Lower lobe of right lung (tissue), 2 donors: ENCODE results near the gene OR8G5. TPM values are rescaled to one million over a fixed set of nuclear protein-coding genes. Genes with fewer than 3 reads are reported as not detected.
A peak's percentile ranks its signal among the peaks of the same experiment; 100 is the strongest.
"Not testable (repeated sequence)": the region's sequence is repeated elsewhere in the genome, so short reads cannot be mapped to it uniquely, and the experiment has no call there.

Source experiments
- ATAC-seq, 2 donors: fragments of 200-7000 bp; cut with Tn5 transposase; one replicate each; pipeline ENCODE4 v1.9.1; 2020 to 2022; ENCODE audit warnings: mild to moderate bottlenecking in 2 of 2, moderate library complexity in 2 of 2
- DNase-seq: peaks from one replicate; pipeline ENCODE4 v3.0.0-alpha.2; 2020
- H3K27ac ChIP-seq: fragments of 200-600 bp; one replicate; pipeline ENCODE4 v1.8.0; 2022
- H3K27me3 ChIP-seq: fragments of 200-600 bp; one replicate; pipeline ENCODE4 v1.8.0; 2022; ENCODE audit warnings: low read depth
- H3K36me3 ChIP-seq: fragments of 200-600 bp; one replicate; pipeline ENCODE4 v1.8.0; 2022; ENCODE audit warnings: mild to moderate bottlenecking
- H3K4me1 ChIP-seq: fragments of 200-600 bp; one replicate; pipeline ENCODE4 v1.8.0; 2022
- H3K4me3 ChIP-seq: fragments of 200-600 bp; one replicate; pipeline ENCODE4 v1.8.0; 2022; ENCODE audit warnings: mild to moderate bottlenecking
- H3K9me3 ChIP-seq: fragments of 200-600 bp; one replicate; pipeline ENCODE4 v1.8.0; 2022
- intact Hi-C: fragments of 100-400 bp; cut with DNase I; formaldehyde crosslinking; loops from one replicate; pipeline ENCODE4 v1.11.0; 2022
- total RNA-seq: library from RNA; stranded (reverse); fragmentation: NEBNext Ultra II Directional; extraction: Animal tissue kit (Norgen Biotek cat#: 25700); gene quantifications from one replicate; pipeline ENCODE4 v1.2.1, GENCODE V29; 2021
- TF ChIP-seq, protein P1 (sequence below): fragments of 200-600 bp; IDR thresholded peaks from one replicate; pipeline ENCODE4 v1.8.0; 2022; ENCODE audit warnings: antibody characterized with exemption, mild to moderate bottlenecking
- donor health status: DM: no; HTN: yes; CAD: no; lungs with severe emphysema.

OR8G5 gene
- total RNA-seq, 1 donor from 2014 or later, result 0.35 TPM

DNA sequence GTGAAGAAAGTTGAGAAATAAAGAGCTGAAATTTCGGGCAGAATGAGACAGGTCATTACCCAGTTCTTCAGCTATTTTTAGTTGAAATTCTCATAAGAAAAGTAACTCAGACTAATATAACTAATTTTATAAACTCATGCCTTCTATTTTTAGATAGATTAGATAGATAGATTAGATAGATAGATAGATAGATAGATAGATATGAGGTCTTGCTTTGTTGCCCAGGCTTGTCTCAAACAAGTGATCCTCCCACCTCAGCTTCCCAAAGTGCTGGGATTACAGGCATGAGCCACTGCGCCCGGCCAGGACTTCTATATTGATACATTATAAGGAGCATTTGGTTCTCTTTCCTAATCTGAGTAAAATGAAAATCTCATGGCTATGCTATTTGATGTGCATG is 42.1 kb upstream of the OR8G5 start:
- Histone ChIP-seq H3K4me1 (no peaks in the 10 kb centered on the region), H3K27me3 (no peaks in the 10 kb centered on the region), H3K9me3 (no peaks in the 10 kb centered on the region), H3K36me3 (no peaks in the 10 kb centered on the region), H3K27ac (no peak overlapping the region), H3K4me3 (no peak overlapping the region)
- DNase-seq (no peak), ATAC-seq (no peak)
- intact Hi-C loops, result no loop called here
- TF ChIP-seq, protein P1, sequence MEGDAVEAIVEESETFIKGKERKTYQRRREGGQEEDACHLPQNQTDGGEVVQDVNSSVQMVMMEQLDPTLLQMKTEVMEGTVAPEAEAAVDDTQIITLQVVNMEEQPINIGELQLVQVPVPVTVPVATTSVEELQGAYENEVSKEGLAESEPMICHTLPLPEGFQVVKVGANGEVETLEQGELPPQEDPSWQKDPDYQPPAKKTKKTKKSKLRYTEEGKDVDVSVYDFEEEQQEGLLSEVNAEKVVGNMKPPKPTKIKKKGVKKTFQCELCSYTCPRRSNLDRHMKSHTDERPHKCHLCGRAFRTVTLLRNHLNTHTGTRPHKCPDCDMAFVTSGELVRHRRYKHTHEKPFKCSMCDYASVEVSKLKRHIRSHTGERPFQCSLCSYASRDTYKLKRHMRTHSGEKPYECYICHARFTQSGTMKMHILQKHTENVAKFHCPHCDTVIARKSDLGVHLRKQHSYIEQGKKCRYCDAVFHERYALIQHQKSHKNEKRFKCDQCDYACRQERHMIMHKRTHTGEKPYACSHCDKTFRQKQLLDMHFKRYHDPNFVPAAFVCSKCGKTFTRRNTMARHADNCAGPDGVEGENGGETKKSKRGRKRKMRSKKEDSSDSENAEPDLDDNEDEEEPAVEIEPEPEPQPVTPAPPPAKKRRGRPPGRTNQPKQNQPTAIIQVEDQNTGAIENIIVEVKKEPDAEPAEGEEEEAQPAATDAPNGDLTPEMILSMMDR, result no peak

DNA sequence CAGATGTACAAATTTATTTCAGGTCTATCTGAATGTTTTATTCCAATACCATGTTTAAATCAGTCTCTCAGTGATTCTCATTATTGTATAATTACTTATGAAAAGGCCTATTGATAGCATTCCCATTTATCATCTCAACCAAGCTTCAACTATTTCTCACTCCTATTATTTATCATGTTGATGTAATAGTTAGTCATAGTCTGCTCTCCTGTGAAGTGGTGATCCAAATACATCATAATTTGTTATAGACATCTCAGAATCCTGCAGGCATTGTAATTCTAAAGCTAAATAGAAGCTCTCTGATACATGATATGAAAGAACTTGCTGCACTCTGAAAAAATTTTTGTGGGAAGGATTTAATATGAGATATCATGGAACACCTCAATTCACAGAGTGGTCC is 37.0 kb upstream of the OR8G5 start:
- H3K4me1 ChIP-seq, result no peaks in the 10 kb centered on the region
- no peak for ATAC-seq

DNA sequence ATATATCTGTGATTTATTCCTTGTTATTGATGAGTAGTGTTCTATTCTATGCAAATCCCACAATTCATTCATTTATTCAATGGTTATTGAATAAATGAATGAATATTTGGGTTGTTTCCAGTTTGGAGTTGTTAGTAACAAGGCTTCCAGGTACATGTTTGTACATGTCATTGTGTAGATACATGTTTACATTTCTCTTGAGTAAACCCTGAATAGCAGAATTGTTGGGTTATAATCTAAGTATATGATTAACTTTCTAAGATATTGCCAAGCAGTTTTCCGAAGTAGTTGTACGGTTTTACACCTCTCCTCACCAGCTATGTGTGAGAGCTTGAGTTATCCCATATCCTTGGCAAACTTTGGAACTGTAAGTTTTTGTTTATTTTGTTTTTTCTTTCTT is 33.8 kb upstream of the OR8G5 start:
- ATAC-seq, result no peak
- no peak for DNase-seq
- H3K4me1 ChIP-seq, result no peaks in the 10 kb centered on the region
- no peaks in the 10 kb centered on the region for H3K9me3 ChIP-seq
- TF ChIP-seq, protein P1, result no peak
- H3K27me3 ChIP-seq, result no peaks in the 10 kb centered on the region
- no peaks in the 10 kb centered on the region for H3K36me3 ChIP-seq
- intact Hi-C loops, result no loop called here
- no peak overlapping the region for H3K27ac ChIP-seq
- no peak overlapping the region for H3K4me3 ChIP-seq

More for the DNA sequence above, 37.0 kb upstream of the OR8G5 start:
- Histone ChIP-seq H3K4me3 (no peak overlapping the region), H3K27me3 (no peaks in the 10 kb centered on the region), H3K27ac (no peak overlapping the region), H3K9me3 (no peaks in the 10 kb centered on the region), H3K36me3 (no peaks in the 10 kb centered on the region)
- intact Hi-C loops, result no loop called here
- no peak for DNase-seq
- TF ChIP-seq, protein P1, result no peak

DNA sequence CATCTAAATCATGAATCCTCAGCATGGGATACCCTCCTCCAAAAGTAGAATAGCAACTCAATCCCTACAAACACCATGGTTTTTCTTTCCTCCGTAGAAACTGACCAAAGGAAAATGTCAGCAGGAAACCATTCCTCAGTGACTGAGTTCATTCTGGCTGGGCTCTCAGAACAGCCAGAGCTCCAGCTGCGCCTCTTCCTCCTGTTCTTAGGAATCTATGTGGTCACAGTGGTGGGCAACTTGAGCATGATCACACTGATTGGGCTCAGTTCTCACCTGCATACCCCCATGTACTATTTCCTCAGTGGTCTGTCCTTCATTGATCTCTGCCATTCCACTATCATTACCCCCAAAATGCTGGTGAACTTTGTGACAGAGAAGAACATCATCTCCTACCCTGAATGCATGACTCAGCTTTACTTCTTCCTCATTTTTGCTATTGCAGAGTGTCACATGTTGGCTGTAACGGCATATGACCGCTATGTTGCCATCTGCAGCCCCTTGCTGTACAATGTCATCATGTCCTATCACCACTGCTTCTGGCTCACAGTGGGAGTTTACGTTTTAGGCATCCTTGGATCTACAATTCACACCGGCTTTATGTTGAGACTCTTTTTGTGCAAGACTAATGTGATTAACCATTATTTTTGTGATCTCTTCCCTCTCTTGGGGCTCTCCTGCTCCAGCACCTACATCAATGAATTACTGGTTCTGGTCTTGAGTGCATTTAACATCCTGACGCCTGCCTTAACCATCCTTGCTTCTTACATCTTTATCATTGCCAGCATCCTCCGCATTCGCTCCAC is 31.4 kb upstream of the OR8G5 start:
- H3K4me3 ChIP-seq, H3K9me3 ChIP-seq, H3K36me3 ChIP-seq, H3K4me1 ChIP-seq, H3K27me3 ChIP-seq, intact Hi-C loops, H3K27ac ChIP-seq, DNase-seq: not testable (repeated sequence)
- ATAC-seq, result peak; percentile 44 to 64

DNA sequence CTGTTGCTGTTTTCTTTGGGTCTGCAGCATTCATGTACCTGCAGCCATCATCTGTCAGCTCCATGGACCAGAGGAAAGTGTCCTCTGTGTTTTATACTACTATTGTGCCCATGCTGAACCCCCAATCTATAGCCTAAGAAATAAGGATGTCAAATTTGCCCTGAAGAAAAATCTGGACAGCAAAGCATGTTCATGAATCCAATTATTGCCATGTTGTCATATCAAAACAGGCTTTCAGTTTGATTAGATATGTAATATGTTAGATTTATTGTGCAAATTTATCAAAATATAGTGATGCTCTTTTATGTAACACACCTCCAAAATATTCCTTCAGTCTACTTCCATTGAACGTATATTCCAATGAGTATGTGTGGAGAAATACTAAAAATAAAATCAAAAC is 30.7 kb upstream of the OR8G5 start:
- no peaks in the 10 kb centered on the region for H3K9me3 ChIP-seq
- no peaks in the 10 kb centered on the region for H3K4me1 ChIP-seq
- no peaks in the 10 kb centered on the region for H3K27me3 ChIP-seq
- DNase-seq (no peak), ATAC-seq (no peak)
- no peaks in the 10 kb centered on the region for H3K36me3 ChIP-seq
- H3K27ac ChIP-seq, result no peak overlapping the region
- no peak overlapping the region for H3K4me3 ChIP-seq
- TF ChIP-seq, protein P1, result no peak
- intact Hi-C loops, result no loop called here

DNA sequence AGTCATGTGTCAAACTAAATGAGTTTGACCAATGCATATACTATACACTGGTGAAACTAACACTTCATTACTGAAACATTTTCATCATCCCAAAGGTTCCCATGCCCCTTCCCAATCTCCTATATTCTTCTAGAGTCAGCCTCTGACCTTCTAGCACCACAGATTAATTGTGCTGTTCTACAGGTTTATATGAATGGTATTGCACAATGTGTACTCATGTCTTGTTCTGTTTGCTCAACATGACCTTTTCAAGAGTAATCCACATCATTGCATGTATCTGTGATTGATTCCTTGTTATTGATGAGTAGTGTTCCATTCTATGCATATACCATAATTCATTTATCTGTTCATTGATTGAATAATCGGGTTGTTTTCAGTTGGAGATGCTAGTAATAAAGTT is 22.8 kb upstream of the OR8G5 start:
- Histone ChIP-seq H3K4me3 (no peak overlapping the region), H3K27ac (no peak overlapping the region), H3K4me1 (no peaks in the 10 kb centered on the region), H3K36me3 (no peaks in the 10 kb centered on the region), H3K9me3 (no peaks in the 10 kb centered on the region), H3K27me3 (no peaks in the 10 kb centered on the region)
- intact Hi-C loops, result no loop called here
- ATAC-seq (no peak), DNase-seq (no peak)
- TF ChIP-seq, protein P1, result no peak
